Heart left ventricle (tissue), 16 donors: ENCODE measurements around the gene SUCNR1. TPM values are rescaled to one million over a fixed set of nuclear protein-coding genes. Genes with fewer than 3 reads are reported as not detected.

Experiments
- ATAC-seq, 4 donors: fragments of 200-7000 bp; cut with Tn5 transposase; one replicate each; pipeline ENCODE4 v1.9.1; 2020 to 2022; ENCODE audit warnings: moderate library complexity in 4 of 4, mild to moderate bottlenecking in 3 of 4, moderate number of reproducible peaks in 1 of 4
- DNase-seq, 5 donors: peaks; one replicate each; pipeline ENCODE4 v3.0.0-alpha.2; 2020
- H3K27ac ChIP-seq, 12 donors: fragments of 200-600 bp; sonication (generic) in 4 of 12; one replicate each; pipeline versions ENCODE4 v1.5.0 to v1.8.0; 2016 to 2022; ENCODE audit warnings: mild to moderate bottlenecking in 2 of 12
- H3K27me3 ChIP-seq, 9 donors: fragments of 200-600 bp; sonication (generic) in 2 of 9; one replicate each; pipeline versions ENCODE4 v1.5.1 to v1.8.0; 2016 to 2022; ENCODE audit warnings: mild to moderate bottlenecking in 3 of 9
- H3K36me3 ChIP-seq, 9 donors: fragments of 200-600 bp; sonication (generic) in 2 of 9; one replicate each; pipeline versions ENCODE4 v1.5.0 to v1.8.0; 2018 to 2022; ENCODE audit warnings: mild to moderate bottlenecking in 2 of 9
- H3K4me1 ChIP-seq, 12 donors: fragments of 200-600 bp; sonication (generic) in 4 of 12; one replicate each; pipeline versions ENCODE4 v1.5.0 to v1.8.0; 2016 to 2022; ENCODE audit warnings: mild to moderate bottlenecking in 3 of 12
- H3K4me3 ChIP-seq, 12 donors: fragments of 200-600 bp; sonication (generic) in 4 of 12; one replicate each; pipeline versions ENCODE4 v1.5.0 to v1.8.0; 2017 to 2022; ENCODE audit warnings: mild to moderate bottlenecking in 9 of 12, moderate library complexity in 4 of 12
- H3K9me3 ChIP-seq, 12 donors: fragments of 200-600 bp; sonication (generic) in 4 of 12; one replicate each; pipeline versions ENCODE4 v1.5.0 to v1.8.0; 2016 to 2022; ENCODE audit warnings: mild to moderate bottlenecking in 1 of 12
- POLR2A ChIP-seq, 2 donors: fragments of 450-650 bp; IDR thresholded peaks; one replicate each; pipeline ENCODE4 v1.6.1; 2017; ENCODE audit warnings: antibody characterized with exemption in 2 of 2, mild to moderate bottlenecking in 2 of 2, moderate library complexity in 2 of 2
- WGBS, 4 donors: extraction: QIAGEN DNeasy Blood & Tissue Kit in 2 of 4; methylation state at CpG; one replicate each; pipeline versions ENCODE4 v1.1.5 to v1.1.7; 2013 to 2018; 5-methylcytosine and 5-hydroxymethylcytosine counted together
- intact Hi-C, 10 donors: fragments of 100-400 bp; cut with DNase I; formaldehyde crosslinking; loops; one replicate each; pipeline versions ENCODE4 v1.11.1 to v1.14.2; 2022
- polyA plus RNA-seq, 2 donors: library from polyadenylated mRNA; stranded (reverse); fragments of 200-250 nt; gene quantifications; one replicate each; pipeline ENCODE4 v1.2.3, GENCODE V29; 2013
- total RNA-seq, 9 donors: library from RNA; depleted of rRNA in 2 of 9; stranded (reverse); fragments of >200 nt in 2 of 9; fragmentation: NEBNext Ultra II Directional in 3 of 9; extraction: Animal tissue kit (Norgen Biotek cat#: 25700) in 3 of 9; gene quantifications; one replicate each; pipeline versions ENCODE4 v1.1.0 to v1.2.4, GENCODE V29; 2016 to 2023
- TF ChIP-seq, protein P1 (sequence below), 12 donors: fragments of 200-600 bp; sonication (generic) in 4 of 12; IDR thresholded peaks; one replicate each; pipeline versions ENCODE4 v1.5.0 to v1.8.0; 2018 to 2022; ENCODE audit warnings: antibody characterized with exemption in 12 of 12, mild to moderate bottlenecking in 5 of 12
- donor health status: ischemic (EF 13 %, LVEDD 7.1; RV severe dilation, severe dysfunction).
- donor health status: healthy with polysubstance abuse.
- donor health status: DM: no; HTN: yes; CAD: no.
- donor health status: DM: no; HTN: no; CAD: no.
- donor health status: ischemic (EF 25% LVEDD 6.9; RV normal size, moderate dysfunction).
- donor health status: ischemic (EF 25% LVEDD 5.7; RV mildly dilated, moderate dysfunction).
- donor health status: healthy.
- donor health status: DM: yes; HTN: yes; CAD: no.
- donor health status: ischemic (EF 35%, LVEDD 5.7; RV mildly dilated, moderate dysfunction).
- donor health status: nonischemic (EF 11% LVEDD 7.7; RV severe dilation, severe dysfunction).
- donor health status: DM: yes; HTN: yes; CAD: no.
- donor health status: PGD.
- donor health status: ischemic (EF 29% LVEDD 5.4; RV normal size, mild dysfunction).
- donor health status: nonischemic (EF 23%, LVEDD 6.1; RV moderate dilation, normal function).

Gene SUCNR1
- total and polyA plus RNA-seq, 11 donors = 0.07 to 7.2 (median 0.18) TPM; not detected in 1

DNA sequence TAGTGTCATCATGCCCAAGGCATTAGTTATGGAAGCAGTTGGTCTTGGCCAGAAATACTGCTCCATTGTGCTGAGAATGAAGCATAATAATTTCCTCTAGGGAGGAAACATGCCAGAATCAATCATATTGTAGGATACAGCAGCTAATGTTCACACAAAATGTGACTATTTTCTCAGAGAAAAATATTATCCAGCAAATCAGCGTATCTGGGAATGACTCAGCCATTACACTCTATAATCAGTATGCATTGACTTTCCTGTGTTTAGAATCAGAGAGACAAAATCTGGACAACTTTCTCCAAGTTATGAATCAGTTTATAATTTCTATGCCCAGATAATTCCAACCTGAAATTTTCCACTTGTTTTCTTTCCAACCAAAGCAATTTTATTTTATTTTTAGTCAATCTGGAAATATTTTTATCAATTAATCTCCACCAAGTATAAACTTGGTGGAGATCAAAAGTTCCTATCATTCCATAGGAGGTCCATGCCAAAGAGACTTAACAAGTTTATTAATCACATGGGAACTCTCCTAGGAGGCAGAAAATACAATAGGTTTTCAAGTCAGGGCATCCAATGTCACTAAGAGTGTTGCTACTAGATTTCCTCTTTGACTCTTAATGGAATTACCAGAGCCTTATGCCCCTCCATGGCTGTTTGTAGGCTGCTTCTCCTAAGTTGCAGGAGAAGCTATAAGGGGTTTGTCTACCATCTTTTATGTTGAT is 36.4 kb downstream of the SUCNR1 start:
- TF ChIP-seq, protein P1, sequence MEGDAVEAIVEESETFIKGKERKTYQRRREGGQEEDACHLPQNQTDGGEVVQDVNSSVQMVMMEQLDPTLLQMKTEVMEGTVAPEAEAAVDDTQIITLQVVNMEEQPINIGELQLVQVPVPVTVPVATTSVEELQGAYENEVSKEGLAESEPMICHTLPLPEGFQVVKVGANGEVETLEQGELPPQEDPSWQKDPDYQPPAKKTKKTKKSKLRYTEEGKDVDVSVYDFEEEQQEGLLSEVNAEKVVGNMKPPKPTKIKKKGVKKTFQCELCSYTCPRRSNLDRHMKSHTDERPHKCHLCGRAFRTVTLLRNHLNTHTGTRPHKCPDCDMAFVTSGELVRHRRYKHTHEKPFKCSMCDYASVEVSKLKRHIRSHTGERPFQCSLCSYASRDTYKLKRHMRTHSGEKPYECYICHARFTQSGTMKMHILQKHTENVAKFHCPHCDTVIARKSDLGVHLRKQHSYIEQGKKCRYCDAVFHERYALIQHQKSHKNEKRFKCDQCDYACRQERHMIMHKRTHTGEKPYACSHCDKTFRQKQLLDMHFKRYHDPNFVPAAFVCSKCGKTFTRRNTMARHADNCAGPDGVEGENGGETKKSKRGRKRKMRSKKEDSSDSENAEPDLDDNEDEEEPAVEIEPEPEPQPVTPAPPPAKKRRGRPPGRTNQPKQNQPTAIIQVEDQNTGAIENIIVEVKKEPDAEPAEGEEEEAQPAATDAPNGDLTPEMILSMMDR (IDR thresholded peaks at IDR 0.05) = no peak
- no peak for TF ChIP-seq POLR2A (IDR thresholded peaks at IDR 0.05)
- Histone ChIP-seq H3K36me3 (no peaks in the 10 kb centered on the region), H3K4me1 (peaks cover 0 to under 1% (median 0%) of the 10 kb centered on the region in 12 donors), H3K4me3 (no peak overlapping the region), H3K27me3 (no peaks in the 10 kb centered on the region), H3K9me3 (peaks cover 0 to 8% (median 0%) of the 10 kb centered on the region in 12 donors), H3K27ac (no peak overlapping the region)
- 36 to 63% (median 47%) methylated on average over 1 of the region's 1 CpG for WGBS, 4 donors
- ATAC-seq (no peak), DNase-seq (no peak)
- intact Hi-C loops = loop anchor here in 6 of 10 donors (10.0 kb wide), 7 partner anchors 65 to 685 kb away; no protein-coding TSS in a partner anchor

DNA sequence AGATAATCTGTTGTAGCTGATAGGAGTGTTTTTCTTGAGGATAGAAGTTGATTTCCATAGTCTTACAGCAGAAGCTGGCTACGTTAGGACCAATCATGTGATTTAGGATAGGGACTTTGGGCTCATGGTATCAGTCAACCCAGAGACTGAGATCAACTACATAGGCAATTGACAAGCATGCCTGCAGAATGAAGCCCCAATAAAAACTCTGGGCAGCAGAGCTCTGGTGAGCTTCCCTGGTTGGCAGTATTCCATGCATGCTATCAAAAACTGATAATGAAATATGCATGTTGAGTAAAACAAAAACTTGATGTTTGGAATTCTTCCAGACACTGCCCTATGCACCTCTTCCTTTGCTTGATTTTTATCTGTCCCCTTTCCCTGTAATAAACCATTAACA is 38.0 kb downstream of the SUCNR1 start:
- Histone ChIP-seq H3K27ac (no peak overlapping the region), H3K4me1 (no peaks in the 10 kb centered on the region), H3K27me3 (no peaks in the 10 kb centered on the region), H3K9me3 (peaks cover 0 to 8% (median 0%) of the 10 kb centered on the region in 12 donors), H3K36me3 (no peaks in the 10 kb centered on the region), H3K4me3 (no peak overlapping the region)
- ATAC-seq (no peak), DNase-seq (no peak)
- intact Hi-C loops = loop anchor here in 6 of 10 donors (10.0 kb wide), 7 partner anchors 67 to 687 kb away; no protein-coding TSS in a partner anchor
- WGBS, 4 donors = 80 to 89% (median 85%) methylated on average over 1 of the region's 1 CpG
- TF ChIP-seq, protein P1 (IDR thresholded peaks at IDR 0.05) = no peak
- TF ChIP-seq POLR2A (IDR thresholded peaks at IDR 0.05) = no peak

DNA sequence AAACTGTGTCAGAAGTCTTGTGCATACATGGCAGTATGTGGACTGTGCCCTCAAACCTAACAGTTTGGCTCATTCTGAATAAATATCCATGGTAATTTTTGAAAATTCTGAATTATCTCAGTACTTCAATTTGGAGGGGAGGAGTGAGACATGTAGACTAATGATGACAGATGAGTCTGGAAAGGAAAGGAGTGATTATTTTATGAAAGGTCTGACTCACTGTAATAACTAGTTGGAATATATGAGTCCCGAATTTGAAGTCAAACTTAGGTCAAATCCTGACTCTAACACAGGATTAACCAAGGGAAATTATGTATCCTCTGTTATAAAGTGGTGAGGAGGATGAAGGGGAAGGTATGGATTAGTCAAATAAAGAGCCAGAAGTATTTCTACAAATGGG is 38.6 kb downstream of the SUCNR1 start:
- 63 to 74% (median 66%) methylated on average over 1 of the region's 1 CpG for WGBS, 4 donors
- no peak for DNase-seq
- H3K4me1 ChIP-seq = no peaks in the 10 kb centered on the region
- peaks cover 0 to 8% (median 0%) of the 10 kb centered on the region in 12 donors for H3K9me3 ChIP-seq
- intact Hi-C loops = loop anchor here in 6 of 10 donors (10.0 kb wide), 7 partner anchors 67 to 687 kb away; no protein-coding TSS in a partner anchor
- no peak overlapping the region for H3K27ac ChIP-seq
- H3K36me3 ChIP-seq = no peaks in the 10 kb centered on the region
- no peak for ATAC-seq
- H3K4me3 ChIP-seq = no peak overlapping the region
- TF ChIP-seq POLR2A (IDR thresholded peaks at IDR 0.05) = no peak
- TF ChIP-seq, protein P1 (IDR thresholded peaks at IDR 0.05) = no peak
- H3K27me3 ChIP-seq = no peaks in the 10 kb centered on the region

DNA sequence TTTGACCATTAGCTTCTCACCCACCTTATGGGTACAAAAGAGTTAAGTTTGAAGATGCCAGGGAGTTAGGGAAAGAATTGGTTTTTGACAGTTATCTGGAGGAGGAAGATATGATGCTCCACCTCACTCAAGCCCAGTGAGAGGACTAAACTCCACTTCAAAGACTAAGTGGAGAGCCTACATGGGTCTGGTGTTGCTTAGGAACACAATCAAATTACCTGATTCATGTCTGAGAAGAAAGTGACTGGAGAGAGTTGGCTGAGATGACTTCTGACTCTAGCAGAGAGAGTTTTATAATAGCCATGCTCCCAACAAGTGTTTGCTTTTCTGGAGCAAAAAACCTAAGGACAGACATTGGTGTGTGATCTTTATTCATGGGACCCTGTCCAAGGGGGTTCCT is 43.3 kb downstream of the SUCNR1 start:
- DNase-seq = no peak
- Histone ChIP-seq H3K27me3 (no peaks in the 10 kb centered on the region), H3K27ac (no peak overlapping the region), H3K9me3 (peaks cover 0 to under 1% (median 0%) of the 10 kb centered on the region in 12 donors), H3K4me3 (no peak overlapping the region), H3K4me1 (no peaks in the 10 kb centered on the region), H3K36me3 (no peaks in the 10 kb centered on the region)
- TF ChIP-seq, protein P1 (IDR thresholded peaks at IDR 0.05) = no peak
- TF ChIP-seq POLR2A (IDR thresholded peaks at IDR 0.05) = no peak
- intact Hi-C loops = loop anchor here in 9 of 10 donors (5.0 to 10.0 kb wide), 13 partner anchors 72 to 692 kb away; no protein-coding TSS in a partner anchor
- ATAC-seq = no peak
